Sigmoid colon (tissue), 7 donors: Measurements from ENCODE around the gene PPP1R3D. TPM values are rescaled to one million over a fixed set of nuclear protein-coding genes. Genes with fewer than 3 reads are reported as not detected.

Experiments
- DNase-seq: peaks from one replicate; pipeline ENCODE4 v3.0.0-alpha.2; 2019
- H3K27ac ChIP-seq, 4 donors: fragments of 200-600 bp; sonication (generic); one replicate each; pipeline ENCODE4 v1.5.1; 2016 to 2019; ENCODE audit warnings: mild to moderate bottlenecking in 1 of 4
- H3K27me3 ChIP-seq, 3 donors: fragments of 200-600 bp; sonication (generic); one replicate each; pipeline ENCODE4 v1.5.1; 2019; ENCODE audit warnings: mild to moderate bottlenecking in 1 of 3
- H3K36me3 ChIP-seq, 4 donors: fragments of 200-600 bp; sonication (generic); one replicate each; pipeline ENCODE4 v1.5.1; 2016 to 2019
- H3K4me1 ChIP-seq, 4 donors: fragments of 200-600 bp; sonication (generic); one replicate each; pipeline ENCODE4 v1.5.1; 2017 to 2019
- H3K4me3 ChIP-seq, 4 donors: fragments of 200-600 bp; sonication (generic); one replicate each; pipeline ENCODE4 v1.5.1; 2017 to 2019; ENCODE audit warnings: mild to moderate bottlenecking in 2 of 4, moderate library complexity in 1 of 4
- H3K9me3 ChIP-seq, 4 donors: fragments of 200-600 bp in 3 of 4; sonication (generic) in 3 of 4; one replicate each; pipeline versions ENCODE4 v1.5.1 to v1.6.1; 2013 to 2019
- EP300 ChIP-seq, 4 donors: sonication (generic); formaldehyde crosslinking; IDR thresholded peaks; one replicate each; pipeline ENCODE4 v1.6.1; 2017; ENCODE audit warnings: antibody characterized with exemption in 4 of 4
- POLR2A ChIP-seq, 2 donors: fragments of 450-650 bp; IDR thresholded peaks; one replicate each; pipeline ENCODE4 v1.6.1; 2016; ENCODE audit warnings: antibody characterized with exemption in 2 of 2, mild to moderate bottlenecking in 2 of 2, moderate library complexity in 2 of 2
- POLR2AphosphoS5 ChIP-seq, 4 donors: sonication (generic); formaldehyde crosslinking; IDR thresholded peaks; one replicate each; pipeline ENCODE4 v1.6.1; 2017; ENCODE audit warnings: antibody characterized with exemption in 4 of 4
- WGBS, 2 donors: extraction: QIAGEN DNeasy Blood & Tissue Kit; methylation state at CpG; one replicate each; pipeline ENCODE4 v1.1.7; 2013; 5-methylcytosine and 5-hydroxymethylcytosine counted together
- intact Hi-C: fragments of 100-400 bp; cut with DNase I; formaldehyde crosslinking; loops from one replicate; pipeline ENCODE4 v1.15.1; 2023
- polyA plus RNA-seq, 3 donors: library from polyadenylated mRNA; stranded (reverse); fragments of 200-250 nt; gene quantifications; one replicate each; pipeline ENCODE4 v1.2.3, GENCODE V29; 2013
- total RNA-seq, 4 donors: library from RNA; depleted of rRNA; stranded (reverse); fragments of >200 nt; gene quantifications; one replicate each; pipeline ENCODE4 v1.1.0, GENCODE V29; 2016
- TF ChIP-seq, protein P1 (sequence below), 4 experiments: fragments of 450-650 bp in 3 of 4; fragments of 200-600 bp in 1 of 4; IDR thresholded peaks; one replicate each; pipeline ENCODE4 v1.5.1; 2016 to 2019; ENCODE audit warnings: antibody characterized with exemption in 4 of 4, mild to moderate bottlenecking in 3 of 4, moderate library complexity in 2 of 4
- donor health status: healthy with polysubstance abuse.
- donor health status: Bipolar disorder and iron deficiency.
- donor health status: healthy.

The PPP1R3D gene
- total and polyA plus RNA-seq, 7 donors: 2.4 to 9.5 (median 5.3) TPM

DNA sequence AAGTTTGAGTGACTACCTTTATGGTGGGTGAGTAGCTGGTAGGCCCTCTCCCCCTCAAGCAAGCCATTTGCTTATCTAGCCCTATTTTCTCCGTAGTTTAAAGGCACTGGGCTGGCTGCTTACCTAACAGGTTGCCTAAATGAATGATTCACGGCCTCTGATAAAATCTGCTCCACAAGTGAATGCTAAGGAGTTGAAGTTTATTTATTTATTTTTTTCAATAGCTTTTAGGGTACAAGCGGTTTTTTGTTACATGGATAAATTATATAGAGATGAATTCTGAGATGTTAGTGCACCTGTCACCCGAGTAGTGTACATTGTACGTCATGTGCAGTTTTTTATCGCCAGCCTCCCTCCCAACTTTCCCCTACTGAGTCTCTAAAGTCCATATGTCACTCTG lies 9.8 kb upstream of the PPP1R3D start:
- no peak overlapping the region for H3K27ac ChIP-seq
- DNase-seq: no peak
- no peak for TF ChIP-seq POLR2AphosphoS5 (IDR thresholded peaks at IDR 0.05)
- H3K4me1 ChIP-seq: peaks cover 0 to 29% (median 10%) of the 10 kb centered on the region in 4 donors
- WGBS, 2 donors: 96 to 97% methylated on average over 6 of the region's 6 CpGs
- intact Hi-C loops: no loop called here
- H3K4me3 ChIP-seq: no peak overlapping the region
- H3K36me3 ChIP-seq: peaks cover 0 to 12% (median 0%) of the 10 kb centered on the region in 4 donors
- H3K9me3 ChIP-seq: no peaks in the 10 kb centered on the region
- H3K27me3 ChIP-seq: no peaks in the 10 kb centered on the region

DNA sequence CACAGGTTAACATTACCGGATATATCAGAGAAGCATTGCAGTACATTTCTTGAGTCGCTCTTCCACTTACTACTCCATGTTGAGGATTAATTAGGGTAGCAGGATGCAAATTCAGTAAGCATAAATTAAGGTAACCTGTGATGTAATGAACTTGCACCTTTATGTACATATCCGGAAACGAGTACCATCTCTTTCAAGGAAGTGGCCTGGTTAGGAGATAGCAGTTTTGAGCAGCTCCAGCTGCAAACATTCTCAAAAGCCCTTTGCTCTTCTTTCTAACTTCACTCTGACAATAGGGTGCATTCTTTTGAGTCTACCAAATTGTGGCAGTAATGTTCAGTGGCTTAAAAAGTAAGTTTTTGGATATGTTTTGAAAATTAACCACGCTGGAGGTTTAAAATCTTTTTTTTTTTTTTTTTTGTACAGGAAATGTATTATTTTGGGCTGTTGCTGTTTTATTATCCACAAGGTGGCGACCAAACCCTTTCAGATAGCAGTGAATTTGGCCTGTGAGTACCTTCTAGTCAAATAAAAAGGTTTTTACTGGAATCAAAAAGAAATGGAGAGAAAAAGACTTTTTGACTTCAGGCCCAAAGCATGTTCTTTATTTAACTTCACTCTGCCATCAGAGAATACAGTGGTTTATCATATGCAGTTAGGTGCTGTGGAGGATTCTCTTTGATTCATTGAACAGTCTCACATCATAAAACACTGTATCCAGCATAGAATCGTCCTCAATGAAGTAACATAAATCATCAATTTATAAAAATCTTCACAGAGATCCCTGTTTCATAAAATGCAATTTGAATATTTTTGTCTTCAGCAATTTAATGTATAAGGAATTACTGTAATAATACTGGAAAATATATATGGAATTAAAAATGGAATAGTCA lies 9.0 kb upstream of the PPP1R3D start:
- WGBS, 2 donors: 37 to 38% methylated on average over 7 of the region's 7 CpGs

DNA sequence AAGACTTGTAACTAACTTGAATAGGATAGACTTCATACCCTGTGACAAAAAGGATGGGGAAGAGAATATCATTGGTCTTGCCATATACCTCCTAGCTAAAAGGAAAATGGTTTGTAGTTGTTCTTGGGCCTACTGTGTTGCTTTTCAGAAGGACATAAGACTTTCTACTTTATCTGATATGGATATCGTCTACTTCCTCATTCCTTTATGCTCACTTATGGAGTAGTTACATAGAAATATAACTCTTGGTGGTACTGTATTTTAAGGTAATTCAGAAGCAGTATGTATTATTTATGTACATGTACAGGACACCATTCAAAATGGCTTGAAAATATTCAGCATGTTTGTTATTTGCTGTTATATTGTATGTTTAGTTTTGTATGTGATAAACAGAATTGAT lies 8.1 kb upstream of the PPP1R3D start:
- Histone ChIP-seq H3K36me3 (peaks cover 4 to 29% (median 9%) of the 10 kb centered on the region in 4 donors), H3K9me3 (no peaks in the 10 kb centered on the region), H3K27ac (no peak overlapping the region), H3K27me3 (no peaks in the 10 kb centered on the region), H3K4me1 (peaks cover 0 to 35% (median 12%) of the 10 kb centered on the region in 4 donors), H3K4me3 (no peak overlapping the region)
- TF ChIP-seq POLR2A (IDR thresholded peaks at IDR 0.05) (no peak), POLR2AphosphoS5 (IDR thresholded peaks at IDR 0.05) (no peak), EP300 (IDR thresholded peaks at IDR 0.05) (no peak)
- TF ChIP-seq, protein P1, sequence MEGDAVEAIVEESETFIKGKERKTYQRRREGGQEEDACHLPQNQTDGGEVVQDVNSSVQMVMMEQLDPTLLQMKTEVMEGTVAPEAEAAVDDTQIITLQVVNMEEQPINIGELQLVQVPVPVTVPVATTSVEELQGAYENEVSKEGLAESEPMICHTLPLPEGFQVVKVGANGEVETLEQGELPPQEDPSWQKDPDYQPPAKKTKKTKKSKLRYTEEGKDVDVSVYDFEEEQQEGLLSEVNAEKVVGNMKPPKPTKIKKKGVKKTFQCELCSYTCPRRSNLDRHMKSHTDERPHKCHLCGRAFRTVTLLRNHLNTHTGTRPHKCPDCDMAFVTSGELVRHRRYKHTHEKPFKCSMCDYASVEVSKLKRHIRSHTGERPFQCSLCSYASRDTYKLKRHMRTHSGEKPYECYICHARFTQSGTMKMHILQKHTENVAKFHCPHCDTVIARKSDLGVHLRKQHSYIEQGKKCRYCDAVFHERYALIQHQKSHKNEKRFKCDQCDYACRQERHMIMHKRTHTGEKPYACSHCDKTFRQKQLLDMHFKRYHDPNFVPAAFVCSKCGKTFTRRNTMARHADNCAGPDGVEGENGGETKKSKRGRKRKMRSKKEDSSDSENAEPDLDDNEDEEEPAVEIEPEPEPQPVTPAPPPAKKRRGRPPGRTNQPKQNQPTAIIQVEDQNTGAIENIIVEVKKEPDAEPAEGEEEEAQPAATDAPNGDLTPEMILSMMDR (IDR thresholded peaks at IDR 0.05): no peak
- 21 to 26% methylated on average over 1 of the region's 1 CpG for WGBS, 2 donors
- DNase-seq: no peak
- intact Hi-C loops: no loop called here

More for the DNA sequence above, 9.0 kb upstream of the PPP1R3D start:
- no peak for TF ChIP-seq POLR2AphosphoS5 (IDR thresholded peaks at IDR 0.05)
- no peak for TF ChIP-seq POLR2A (IDR thresholded peaks at IDR 0.05)
- TF ChIP-seq, protein P1 (IDR thresholded peaks at IDR 0.05): peak; percentile 21 to 51 (median 30)
- H3K27ac ChIP-seq: no peak overlapping the region
- H3K36me3 ChIP-seq: peaks cover 3 to 21% (median 4%) of the 10 kb centered on the region in 4 donors
- DNase-seq: no peak
- H3K4me1 ChIP-seq: peaks cover 0 to 35% (median 12%) of the 10 kb centered on the region in 4 donors
- H3K4me3 ChIP-seq: no peak overlapping the region
- no peaks in the 10 kb centered on the region for H3K9me3 ChIP-seq
- intact Hi-C loops: no loop called here
- H3K27me3 ChIP-seq: no peaks in the 10 kb centered on the region

DNA sequence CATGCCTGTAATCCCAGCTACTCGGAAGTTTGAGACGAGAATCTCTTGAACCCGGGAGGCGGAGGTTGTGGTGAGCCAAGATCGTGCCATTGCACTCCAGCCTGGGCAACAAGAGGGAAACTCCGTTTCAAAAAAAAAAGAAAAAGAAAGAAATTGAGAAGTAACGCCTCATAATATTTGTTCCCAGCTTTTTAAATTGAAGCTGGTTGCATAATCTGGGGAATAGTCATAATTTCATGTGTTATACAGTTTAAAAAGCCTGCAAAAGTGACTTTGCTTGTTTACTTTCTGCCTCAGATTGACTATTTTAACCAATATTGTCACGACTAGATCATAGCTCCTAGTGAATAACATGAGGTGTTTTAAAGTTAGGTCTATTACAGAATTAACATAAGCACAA lies 7.3 kb upstream of the PPP1R3D start:
- intact Hi-C loops: no loop called here
- DNase-seq: no peak
- Histone ChIP-seq H3K27me3 (no peaks in the 10 kb centered on the region), H3K9me3 (no peaks in the 10 kb centered on the region), H3K27ac (no peak overlapping the region), H3K36me3 (peaks cover 4 to 38% (median 9%) of the 10 kb centered on the region in 4 donors), H3K4me3 (no peak overlapping the region), H3K4me1 (peaks cover 0 to 42% (median 12%) of the 10 kb centered on the region in 4 donors)
- TF ChIP-seq EP300 (IDR thresholded peaks at IDR 0.05): no peak
- TF ChIP-seq, protein P1 (IDR thresholded peaks at IDR 0.05): no peak
- WGBS, 2 donors: 89 to 91% methylated on average over 8 of the region's 8 CpGs

DNA sequence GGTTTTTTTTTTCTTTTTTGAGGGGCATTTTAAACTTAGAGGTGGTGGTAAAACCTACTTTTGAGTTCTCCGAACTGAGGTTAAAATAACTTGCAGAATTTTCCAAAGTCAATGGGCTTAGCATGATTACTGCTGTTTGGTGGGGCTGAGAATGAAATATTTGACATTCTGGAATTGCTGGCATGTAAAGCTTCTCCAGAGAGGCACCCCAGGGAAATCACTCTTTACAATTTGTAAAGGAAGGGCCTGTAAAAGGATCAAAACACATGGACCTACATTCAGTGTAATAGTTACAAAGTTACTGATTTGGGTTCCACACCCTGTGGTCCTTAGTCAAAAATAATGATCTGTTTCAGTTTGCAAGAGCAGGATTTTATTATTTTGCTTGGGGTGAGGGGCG lies 5.6 kb upstream of the PPP1R3D start:
- H3K4me3 ChIP-seq: no peak overlapping the region
- no peaks in the 10 kb centered on the region for H3K9me3 ChIP-seq
- TF ChIP-seq EP300 (IDR thresholded peaks at IDR 0.05) (no peak), POLR2A (IDR thresholded peaks at IDR 0.05) (no peak), POLR2AphosphoS5 (IDR thresholded peaks at IDR 0.05) (no peak)
- TF ChIP-seq, protein P1 (IDR thresholded peaks at IDR 0.05): no peak
- no peaks in the 10 kb centered on the region for H3K27me3 ChIP-seq
- no peak for DNase-seq
- peaks cover 4 to 40% (median 9%) of the 10 kb centered on the region in 4 donors for H3K36me3 ChIP-seq
- intact Hi-C loops: no loop called here
- H3K27ac ChIP-seq: peak overlapping the region in 1 of 4 donors; percentile 51
- WGBS, 2 donors: 92 to 96% methylated on average over 2 of the region's 2 CpGs
- peaks cover 0 to 57% (median 21%) of the 10 kb centered on the region in 4 donors for H3K4me1 ChIP-seq
